GM23338 (cell line): ENCODE data around the gene MKNK1. TPM values are rescaled to one million over a fixed set of nuclear protein-coding genes. Genes with fewer than 3 reads are reported as not detected.

Source experiments
- CREB1 ChIP-seq: fragments of 250-450 bp; sonication (Bioruptor Pico); IDR thresholded peaks from 2 replicates; pipeline ENCODE4 v1.5.0; 2020; ENCODE audit warnings: low read depth, mild to moderate bottlenecking, moderate library complexity
- CTCF ChIP-seq, 2 experiments: fragments of 200-600 bp in 1 of 2; sonication (generic) in 1 of 2; conservative IDR thresholded peaks; 2 replicates each; pipeline versions ENCODE4 v1.5.1 to v1.6.1; 2016 to 2017; ENCODE audit warnings: antibody characterized with exemption in 2 of 2, low read depth in 2 of 2, mild to moderate bottlenecking in 2 of 2, moderate library complexity in 1 of 2
- EZH2 ChIP-seq: fragments of 200-600 bp; sonication (generic); IDR thresholded peaks from one replicate; pipeline ENCODE4 v1.8.0; 2017; ENCODE audit warnings: antibody characterized with exemption, mild to moderate bottlenecking, low read depth; ENCODE audit not compliant: unreplicated experiment
- JUNB ChIP-seq: IDR thresholded peaks from one replicate; pipeline ENCODE4 v1.6.1; 2016; ENCODE audit warnings: antibody characterized with exemption; ENCODE audit not compliant: unreplicated experiment
- NANOG ChIP-seq: IDR thresholded peaks from 2 replicates; pipeline ENCODE4 v1.6.1; 2016; ENCODE audit warnings: antibody characterized with exemption, borderline replicate concordance
- POLR2AphosphoS5 ChIP-seq: IDR thresholded peaks from 2 replicates; pipeline ENCODE4 v1.6.1; 2016; ENCODE audit warnings: antibody characterized with exemption, low read depth
- REST ChIP-seq: IDR thresholded peaks from one replicate; pipeline ENCODE4 v1.6.1; 2018; ENCODE audit warnings: antibody characterized with exemption; ENCODE audit not compliant: unreplicated experiment
- STAT1 ChIP-seq: IDR thresholded peaks from one replicate; pipeline ENCODE4 v1.6.1; 2016; ENCODE audit warnings: antibody characterized with exemption; ENCODE audit not compliant: unreplicated experiment
- ZNF462 ChIP-seq: fragments of 250-450 bp; sonication (Bioruptor Pico); IDR thresholded peaks from 2 replicates; pipeline ENCODE4 v1.5.0; 2020; ENCODE audit warnings: mild to moderate bottlenecking, moderate library complexity
- polyA plus RNA-seq: library from polyadenylated mRNA; unstranded; fragments of >200 nt; fragmentation: Nextera tagmentation; extraction: Ambion mirVana; gene quantifications from 2 replicates; pipeline ENCODE4 v1.2.1, GENCODE V29; 2016
- total RNA-seq: library from RNA; depleted of rRNA; stranded (reverse); fragments of >200 nt; shearing (Covaris generic); gene quantifications from 2 replicates; pipeline ENCODE4 v1.2.3, GENCODE V29; 2014

The MKNK1 gene
- total and polyA plus RNA-seq, 2 experiments from 2014 or later: 11.8 to 20.5 TPM

- TF ChIP-seq ZNF462 (CRISPR knock-in tag) (no peak), EZH2 (no peak), POLR2AphosphoS5 (no peak), JUNB (no peak), REST (no peak), STAT1 (no peak), NANOG (no peak), CTCF (conservative IDR thresholded peaks at IDR 0.05; ENCODE audit: low read depth in 2 of 2) (no peak), CREB1 (CRISPR knock-in tag) (no peak)
These were observed 13.2 kb upstream of the MKNK1 start (continued) for GRCh38 chr1:46617108-46617800.
